Measurements from ENCODE around the gene RANBP3L.

- TF ChIP-seq ZNF331 (CRISPR knock-in tag; IDR thresholded peaks at IDR 0.05; ENCODE audit: low read depth): no peak
- TF ChIP-seq EZH2 (IDR thresholded peaks at IDR 0.05; ENCODE audit: low read depth, unreplicated experiment): no peak
- no peak for TF ChIP-seq CTCF (conservative IDR thresholded peaks at IDR 0.05; ENCODE audit: low read depth in 2 of 2)
These were observed 51.3 kb downstream of the RANBP3L start for GRCh38 chr5:36250427-36250826.

Measured in GM23338 (cell line).